NCI-H460 (cell line): ENCODE results near the gene MBTPS1. TPM values are rescaled to one million over a fixed set of nuclear protein-coding genes. Genes with fewer than 3 reads are reported as not detected.

Experiments
- DNase-seq: peaks from one replicate; pipeline ENCODE4 v3.0.0-alpha.2; 2016; ENCODE audit warnings: low read depth; ENCODE audit errors: extremely low read depth
- total RNA-seq: library from RNA; depleted of rRNA; stranded (reverse); fragments of >200 nt; shearing (Covaris generic); gene quantifications from 2 replicates; pipeline ENCODE4 v1.2.3, GENCODE V29; 2014

Gene MBTPS1
- total RNA-seq, 1 experiment from 2014 or later, result 55.0 TPM

DNA sequence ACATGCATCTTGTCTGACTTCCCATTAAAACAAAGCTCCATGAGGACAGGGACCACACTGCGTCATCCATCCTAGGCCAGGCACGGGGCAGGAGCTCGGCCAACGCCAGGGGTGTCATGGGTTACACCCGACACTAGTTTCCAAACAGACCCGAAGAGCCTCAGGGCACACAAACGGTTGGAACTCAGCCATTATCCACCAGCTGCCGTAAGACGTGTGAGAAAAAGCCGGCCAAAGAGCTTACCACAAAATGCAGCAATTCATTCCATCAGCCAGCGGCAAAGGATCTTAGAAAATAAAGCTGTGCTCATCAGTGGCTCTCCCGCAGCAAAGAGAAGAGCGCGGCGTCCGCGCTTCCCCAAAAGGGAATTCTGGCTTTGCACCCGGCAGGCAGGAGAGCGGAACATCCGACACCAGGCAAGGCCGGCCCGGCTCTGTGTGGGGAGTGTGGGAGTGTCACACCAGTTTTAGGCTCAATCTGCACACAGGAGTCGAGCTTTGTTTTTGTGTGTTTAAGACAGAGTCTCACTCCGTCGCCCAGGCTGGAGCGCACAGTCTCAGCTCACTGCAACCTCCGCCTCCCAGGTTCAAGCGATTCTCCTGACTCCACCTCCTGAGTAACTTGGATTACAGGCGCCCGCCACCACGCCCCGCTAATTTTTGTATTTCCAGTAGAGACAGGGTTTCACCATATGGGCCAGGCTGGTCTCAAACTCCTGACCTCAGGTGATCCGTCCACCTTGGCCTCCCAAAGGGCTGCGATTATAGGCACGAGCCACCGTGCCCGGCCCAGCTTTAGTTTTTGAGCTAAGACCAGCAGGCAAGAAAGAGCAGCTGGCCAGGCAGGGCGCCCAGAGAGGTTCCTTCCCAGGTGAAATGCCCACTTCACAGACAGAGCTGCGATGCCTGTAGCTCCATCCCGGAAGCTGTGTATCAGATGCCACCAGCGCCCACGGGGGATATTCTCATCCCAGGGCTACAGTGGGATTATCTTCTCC, 75.6 kb downstream of the MBTPS1 start:
- no peak for DNase-seq

DNA sequence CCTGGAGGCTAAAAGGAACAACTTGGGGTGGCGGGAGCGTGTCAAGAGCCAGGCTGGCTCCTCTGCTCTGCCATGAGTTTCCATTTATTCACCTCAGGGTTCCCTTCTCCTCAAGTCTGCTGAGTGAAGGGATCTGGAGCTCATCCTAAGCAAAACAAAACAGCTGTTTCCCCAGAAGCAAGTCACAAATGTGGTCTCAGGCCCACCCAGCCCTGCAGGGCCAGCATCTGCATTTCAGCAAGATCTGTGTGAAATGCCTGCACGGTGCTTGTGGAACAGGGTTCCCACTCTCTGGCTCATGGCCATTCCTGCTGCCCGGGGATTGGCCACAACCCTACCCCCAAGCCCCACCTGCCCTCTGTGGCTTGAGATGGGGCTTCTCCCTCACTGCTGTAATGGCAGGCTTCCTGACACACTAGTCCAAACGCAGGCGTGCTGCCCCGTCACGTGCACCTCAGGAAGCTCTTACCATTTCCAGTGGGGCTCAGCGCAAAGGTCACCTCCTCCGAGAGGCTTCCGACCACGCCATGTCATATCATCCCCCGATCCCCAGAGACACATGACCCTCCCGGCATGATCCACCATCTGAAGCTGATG, 76.4 kb downstream of the MBTPS1 start:
- DNase-seq, result no peak

DNA sequence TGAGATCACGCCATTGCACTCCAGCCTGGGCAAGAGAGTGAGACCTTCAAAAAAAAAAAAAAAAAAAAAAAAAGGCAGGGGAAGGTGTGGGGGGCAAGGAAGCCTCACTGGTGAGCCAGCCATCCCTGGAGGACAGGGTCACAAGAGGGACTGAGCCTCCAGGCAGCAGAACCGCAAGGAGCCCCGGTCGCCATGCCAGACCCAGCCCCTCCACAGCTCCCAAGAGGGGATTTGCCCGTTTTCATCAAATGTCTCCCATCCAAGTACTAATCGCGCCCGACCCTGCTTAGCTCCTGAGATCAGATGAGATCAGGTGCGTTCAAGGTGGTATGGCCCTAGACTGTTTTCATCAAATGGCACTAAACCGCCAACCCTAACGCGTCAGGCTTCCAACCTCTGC, 77.0 kb downstream of the MBTPS1 start:
- DNase-seq, result no peak

DNA sequence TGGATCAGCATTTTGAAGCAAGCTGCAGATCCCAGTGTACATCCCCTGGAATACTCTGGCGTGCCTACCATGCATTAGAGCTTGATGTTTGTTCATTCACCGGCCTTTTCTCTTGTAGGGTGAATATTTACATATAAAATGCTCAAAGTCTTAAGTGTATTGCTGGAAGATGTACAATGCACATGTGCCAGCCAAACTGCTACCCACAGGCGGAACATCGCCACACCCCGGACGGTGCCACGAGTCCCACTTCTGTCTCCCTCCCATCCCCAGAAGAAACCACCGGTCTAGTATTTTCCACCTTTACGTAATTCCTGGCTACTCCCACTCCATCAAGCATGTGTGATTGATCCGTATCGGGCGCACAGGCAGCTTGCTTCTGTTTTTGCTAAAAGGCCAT, 78.3 kb downstream of the MBTPS1 start:
- DNase-seq, result no peak

DNA sequence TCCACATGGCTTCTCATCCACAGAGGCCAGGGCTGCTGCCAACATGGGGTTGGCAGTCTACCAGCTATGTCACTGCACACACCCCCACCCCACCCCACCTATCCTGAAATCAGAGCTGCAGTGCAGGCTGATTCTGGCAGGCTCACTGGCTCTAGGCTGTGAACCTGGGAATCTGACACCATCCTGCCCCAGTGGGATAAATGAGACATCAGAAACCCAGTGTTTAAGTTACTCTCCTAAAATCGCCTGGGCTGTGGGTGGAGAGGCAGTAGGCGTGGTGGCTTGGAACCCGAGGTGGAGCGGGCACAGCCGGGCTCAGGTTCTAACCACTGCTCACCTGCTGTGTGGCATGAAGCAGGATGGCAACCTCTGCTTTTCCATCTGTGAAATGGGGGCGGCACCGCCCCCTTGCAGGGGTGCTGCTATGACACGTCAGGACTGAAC, 79.7 kb downstream of the MBTPS1 start:
- no peak for DNase-seq

DNA sequence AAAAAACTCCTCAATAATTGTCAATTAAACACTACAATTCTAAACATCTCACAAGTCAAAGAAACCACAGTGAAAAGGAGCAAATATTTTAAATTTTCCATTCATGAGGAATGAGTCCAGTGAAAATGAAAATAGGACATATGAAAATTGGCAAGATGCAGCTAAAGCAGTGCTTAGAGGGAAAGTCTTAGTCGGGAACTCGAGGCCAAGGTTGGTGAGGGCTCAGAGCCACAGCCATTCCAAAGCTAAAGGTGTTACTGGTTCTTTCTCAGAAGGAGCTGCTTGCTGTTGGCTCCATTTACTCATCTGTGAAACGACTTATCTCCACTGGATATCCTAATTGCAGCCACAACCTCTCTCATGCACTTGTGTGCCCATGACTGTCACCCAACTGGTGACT, 80.6 kb downstream of the MBTPS1 start:
- no peak for DNase-seq

DNA sequence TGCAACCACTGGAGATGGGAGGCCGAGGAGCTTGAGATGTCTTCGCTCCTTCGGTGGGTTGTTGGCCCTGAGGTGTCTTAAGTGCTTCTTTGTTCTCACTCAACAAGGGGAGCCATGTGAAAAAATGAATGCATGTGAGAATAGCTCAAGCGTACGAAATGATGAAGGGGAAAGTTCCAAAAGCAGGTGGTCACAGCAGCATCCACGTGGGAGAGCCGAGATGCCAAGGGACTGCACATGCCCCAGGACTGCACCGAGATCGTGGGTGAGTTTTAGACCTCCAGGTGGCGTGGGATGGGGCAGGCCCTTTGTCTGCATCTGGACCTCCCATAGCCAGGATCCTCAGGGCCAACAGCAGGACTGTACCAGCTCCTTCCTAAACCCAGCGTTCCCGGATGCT, 82.2 kb downstream of the MBTPS1 start:
- no peak for DNase-seq

DNA sequence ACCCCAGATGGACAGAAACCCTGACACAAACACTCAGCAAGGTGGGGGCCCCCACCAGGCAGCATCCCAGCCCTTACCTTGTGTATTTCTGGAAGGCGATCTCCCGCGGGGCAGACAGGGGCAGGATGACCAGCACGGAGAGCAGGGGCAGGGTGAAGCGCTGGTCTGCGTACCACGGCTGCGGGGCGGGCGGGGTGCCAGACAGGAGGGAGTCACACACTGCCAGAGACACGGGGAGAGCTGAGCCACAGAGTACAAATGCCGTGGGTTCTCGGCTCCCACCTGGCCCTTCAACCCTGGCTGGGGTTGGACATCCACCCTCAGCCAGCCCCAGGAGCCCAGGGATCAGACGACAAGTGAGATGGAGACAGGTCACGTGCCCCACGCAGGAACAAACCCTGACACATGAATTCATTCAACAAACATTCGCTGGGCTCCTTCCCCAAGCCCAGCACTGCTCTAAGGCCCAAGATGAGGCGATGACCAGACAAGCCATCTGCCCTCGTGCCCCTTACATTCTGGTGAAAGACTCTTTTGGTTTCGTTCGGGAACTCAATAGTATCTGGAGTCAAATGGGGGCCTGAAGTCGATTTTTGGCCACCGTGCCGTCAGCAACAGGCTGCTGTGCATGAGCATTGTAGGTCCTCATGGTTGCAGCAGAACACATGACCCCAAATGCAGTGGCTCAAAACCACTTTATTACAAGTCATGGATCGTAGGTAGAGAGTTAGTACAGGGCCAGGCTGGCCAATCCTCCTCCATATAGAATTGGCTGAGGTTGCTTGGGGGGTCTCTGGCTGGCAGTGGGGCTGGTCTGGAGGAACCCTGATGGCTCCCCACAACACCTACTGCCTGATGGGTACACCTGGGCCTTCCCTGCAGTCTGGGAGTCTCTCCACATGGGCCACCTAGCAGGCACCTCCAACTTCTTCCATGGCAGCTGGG, 83.2 kb downstream of the MBTPS1 start:
- no peak for DNase-seq

DNA sequence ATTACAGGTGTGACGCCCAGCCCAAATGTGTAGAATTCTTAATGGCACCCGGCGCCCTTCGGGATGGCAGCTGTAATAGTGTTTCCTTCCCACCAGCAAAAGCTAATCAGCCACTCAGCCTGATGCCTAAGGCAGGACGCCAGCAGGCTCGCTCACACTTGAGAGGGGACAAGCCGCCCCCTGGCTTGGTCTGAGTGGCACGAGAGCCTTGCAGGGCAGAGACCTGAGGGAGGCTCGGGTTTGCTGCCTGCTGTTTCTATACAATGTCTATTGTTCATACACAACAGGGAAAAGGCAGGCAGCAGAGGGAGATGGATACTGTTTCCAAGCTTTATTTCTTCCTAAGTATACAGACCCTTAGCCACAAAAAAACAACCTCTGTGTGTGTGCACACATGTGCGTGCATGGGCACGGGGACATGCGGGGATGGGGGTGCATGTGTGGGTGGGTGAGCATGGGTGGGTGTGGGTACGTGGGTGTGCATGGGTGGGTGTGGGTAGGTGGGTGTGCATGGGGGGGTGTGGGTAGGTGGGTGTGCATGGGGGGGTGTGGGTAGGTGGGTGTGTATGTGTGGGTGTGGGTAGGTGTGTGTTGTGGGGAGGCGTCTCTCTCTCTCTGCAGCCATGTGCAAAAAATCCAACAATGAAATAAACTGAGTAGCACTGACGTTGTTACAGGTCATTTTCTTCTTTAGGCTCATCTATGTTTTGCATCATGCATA, 84.1 kb downstream of the MBTPS1 start:
- DNase-seq, result no peak

DNA sequence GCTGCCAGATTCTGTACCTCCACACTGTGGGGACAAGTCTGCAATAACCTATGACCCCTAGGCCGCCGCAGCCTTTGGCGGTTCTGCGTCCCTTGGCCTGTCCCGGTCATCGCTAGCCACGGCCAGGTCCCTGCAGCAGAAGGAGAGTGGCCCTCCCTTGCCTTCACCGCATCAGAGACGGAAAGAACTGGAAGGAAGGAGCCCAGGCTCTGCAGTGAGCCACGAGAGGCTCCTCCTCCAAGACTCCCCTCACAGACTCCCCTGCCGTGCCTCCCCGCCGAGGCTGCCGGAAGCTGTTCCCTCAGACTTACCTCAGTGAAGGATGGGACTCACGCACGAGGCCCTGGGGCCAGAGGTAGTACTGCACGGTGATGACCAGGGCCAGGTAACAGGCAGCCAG, 85.2 kb downstream of the MBTPS1 start:
- DNase-seq, result no peak

DNA sequence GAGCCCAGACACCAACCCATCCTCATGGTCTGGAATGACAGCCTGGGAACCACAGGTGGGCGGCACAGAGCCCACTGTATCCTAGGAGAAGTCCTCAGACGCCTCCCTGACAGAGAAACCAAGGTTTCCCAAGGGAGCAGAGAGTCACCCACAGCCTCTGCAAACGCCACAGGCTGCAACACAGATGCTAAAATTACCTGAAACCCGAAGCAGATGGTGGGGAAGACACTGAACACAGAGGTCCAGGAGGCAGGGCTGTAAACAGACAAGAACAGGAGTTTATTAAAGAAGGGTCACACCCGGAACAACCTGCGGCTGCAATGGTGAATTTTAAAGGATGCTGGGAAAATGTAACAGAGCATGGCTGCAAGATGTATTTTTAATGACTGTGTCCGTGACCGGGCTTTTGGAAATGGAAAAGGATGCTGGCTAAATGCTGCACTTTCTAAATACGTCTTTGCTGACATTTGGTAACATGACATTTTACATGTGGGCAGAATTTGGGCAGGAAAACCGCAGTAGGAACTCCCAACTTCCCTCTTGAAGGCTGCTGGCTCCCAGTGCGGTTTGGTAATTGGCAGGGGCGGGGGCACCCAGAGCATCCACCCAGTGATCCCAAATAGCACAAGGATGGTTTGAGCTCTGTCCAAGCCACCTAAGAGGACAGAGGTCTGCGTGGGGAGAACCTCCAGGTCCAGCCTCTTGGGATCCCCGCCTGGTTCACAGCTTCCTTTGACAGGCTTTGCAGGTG, 87.3 kb downstream of the MBTPS1 start:
- DNase-seq, result no peak

DNA sequence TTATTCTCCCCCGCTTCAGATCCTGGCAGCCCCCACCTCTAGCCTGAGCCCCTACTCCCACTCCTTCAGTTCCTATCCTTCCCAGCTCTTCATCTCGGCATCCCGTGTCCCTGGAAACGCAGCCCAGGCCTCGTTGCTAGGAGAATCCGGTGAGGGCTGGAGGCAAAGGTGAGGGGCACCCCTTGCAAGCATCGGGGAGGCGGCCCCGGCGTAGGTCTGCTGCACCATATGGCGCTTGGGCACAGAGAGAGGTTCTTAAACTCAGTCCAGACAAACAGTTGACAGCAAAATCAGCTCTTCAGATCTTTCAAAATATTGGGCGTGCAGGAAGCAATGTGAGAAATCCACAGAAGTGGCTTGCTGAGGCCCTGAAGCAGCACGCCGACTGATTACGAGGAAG, 89.1 kb downstream of the MBTPS1 start:
- no peak for DNase-seq

DNA sequence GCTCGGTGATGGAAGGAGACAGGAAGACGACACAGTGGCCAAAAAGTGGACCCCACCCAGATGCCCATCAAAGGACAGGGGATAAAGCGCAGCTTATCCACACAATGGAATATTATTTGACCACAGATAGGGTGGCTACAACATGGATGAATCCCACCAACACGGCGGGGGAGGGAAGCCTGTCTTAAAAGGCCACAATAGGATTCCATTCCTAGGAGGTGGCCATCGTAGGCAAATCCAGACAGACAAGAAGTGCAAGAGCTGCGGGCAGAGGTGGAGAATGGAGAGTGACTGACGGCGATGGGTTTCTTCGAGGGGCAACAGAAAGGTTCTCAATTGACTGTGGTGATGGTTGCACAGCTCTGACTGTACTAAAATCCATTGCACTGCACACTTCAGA, 90.1 kb downstream of the MBTPS1 start:
- no peak for DNase-seq

DNA sequence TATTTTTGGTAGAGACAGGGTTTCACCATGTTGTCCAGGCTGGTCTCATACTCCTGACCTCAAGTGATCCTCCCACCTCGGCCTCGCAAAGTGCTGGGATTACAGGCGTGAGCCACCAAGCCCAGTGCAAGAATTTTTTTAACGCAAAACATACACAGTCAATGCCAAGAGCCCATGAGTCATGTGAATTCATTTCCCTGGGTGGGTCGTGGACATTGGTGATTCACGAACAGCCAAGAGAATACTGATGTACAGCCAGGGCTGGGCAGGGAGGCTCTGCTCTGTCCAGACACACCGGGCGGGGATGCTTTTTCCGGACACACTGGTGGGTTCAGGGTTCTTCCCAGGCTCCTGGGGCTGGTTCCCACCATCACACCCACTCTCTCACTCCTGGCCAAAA, 91.9 kb downstream of the MBTPS1 start:
- peak; percentile 48 for DNase-seq

DNA sequence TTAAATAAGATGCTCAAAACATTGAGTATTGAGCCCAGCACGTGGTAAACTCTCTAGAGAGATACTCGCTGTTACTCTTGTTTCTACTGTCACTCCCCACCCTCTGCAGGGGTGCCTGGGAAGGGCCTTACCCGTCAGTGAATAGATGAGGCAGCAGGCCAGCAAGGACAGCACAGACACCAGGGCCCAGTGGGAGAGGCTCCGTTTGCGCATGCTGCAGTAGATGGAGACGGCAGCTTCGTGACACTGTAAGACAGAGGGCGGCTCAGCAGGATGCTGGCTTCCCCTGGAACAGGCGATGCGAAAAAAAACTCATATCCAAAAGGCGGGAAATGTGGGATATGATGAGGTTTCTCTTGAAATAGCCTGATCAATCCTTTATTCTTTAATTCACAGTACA, 94.1 kb downstream of the MBTPS1 start:
- no peak for DNase-seq

DNA sequence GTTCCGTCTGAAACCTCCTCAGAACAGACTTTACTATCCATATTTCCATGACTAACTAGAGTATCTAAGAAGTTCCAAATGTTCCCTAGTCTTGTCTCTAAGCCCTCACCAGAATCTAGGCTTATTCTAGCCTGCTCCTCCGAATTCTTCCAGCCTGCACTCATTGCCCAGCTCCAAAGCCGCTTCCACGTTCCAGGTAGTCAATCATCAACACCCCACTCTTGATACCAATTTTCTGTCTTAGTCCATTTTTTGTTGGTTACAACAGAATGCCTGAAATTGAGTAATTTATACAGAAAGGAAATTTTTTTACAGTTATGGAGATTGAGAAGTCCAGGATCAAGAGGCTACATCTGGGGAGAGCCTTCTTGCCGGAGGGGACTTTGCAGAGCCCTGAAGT, 95.3 kb downstream of the MBTPS1 start:
- DNase-seq, result no peak

DNA sequence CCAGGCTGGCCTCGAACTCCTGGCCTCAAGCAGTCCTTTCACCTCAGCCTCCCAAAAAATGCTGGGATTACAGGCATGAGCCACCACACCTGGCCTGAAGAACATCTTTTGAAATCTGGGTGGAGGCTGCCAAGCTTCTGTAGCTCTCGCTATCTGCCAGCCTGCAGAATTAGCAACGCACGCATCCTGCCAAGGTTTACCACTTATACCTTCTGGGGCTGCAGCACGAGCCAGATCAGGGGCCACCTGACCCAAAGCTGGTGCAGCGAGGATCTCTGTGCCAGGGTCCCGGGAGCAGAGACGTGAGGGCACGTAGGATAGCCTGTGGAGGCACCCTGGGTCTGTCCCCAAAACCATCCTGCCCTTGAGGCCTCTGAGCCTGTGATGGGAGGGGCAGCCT, 96.4 kb downstream of the MBTPS1 start:
- no peak for DNase-seq

DNA sequence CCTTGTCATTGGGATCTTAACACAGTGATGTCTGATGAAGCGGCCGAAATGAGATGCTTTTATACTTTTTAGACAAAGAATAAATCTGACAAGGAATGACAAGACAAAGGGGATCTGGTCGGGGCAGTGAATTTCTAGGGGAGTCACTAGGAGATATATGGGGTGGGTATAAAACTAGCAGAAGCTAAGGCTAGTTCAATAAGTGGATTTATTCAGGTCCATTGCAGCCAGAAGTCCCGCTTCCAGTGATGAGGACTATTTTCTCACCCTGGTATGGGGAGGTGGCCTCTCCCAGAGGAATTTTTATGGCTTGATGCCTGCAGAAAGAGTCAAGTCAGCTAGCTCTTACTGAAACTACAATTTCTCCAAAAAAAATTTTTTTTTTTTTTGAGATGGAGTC, 98.0 kb downstream of the MBTPS1 start:
- DNase-seq, result no peak

DNA sequence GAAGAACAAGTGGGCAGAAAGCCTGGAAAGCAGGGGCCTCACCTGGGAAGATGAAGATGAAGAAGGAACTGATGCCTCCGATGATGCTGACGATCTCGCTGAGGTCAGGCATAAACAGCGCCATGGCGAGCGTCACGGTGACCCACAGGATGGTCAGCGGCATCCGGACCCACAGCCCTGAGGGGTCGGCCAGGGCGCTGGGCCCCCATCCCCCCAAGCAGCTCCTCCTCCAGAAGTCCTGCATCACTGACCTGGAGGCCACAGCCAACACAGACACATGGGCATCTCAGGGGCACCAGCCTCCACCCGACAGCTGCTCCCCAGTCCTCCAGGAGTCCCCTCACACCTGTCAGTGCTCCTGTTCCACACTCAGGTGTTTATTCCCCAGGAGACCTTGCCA, 100.3 kb downstream of the MBTPS1 start:
- DNase-seq, result no peak

DNA sequence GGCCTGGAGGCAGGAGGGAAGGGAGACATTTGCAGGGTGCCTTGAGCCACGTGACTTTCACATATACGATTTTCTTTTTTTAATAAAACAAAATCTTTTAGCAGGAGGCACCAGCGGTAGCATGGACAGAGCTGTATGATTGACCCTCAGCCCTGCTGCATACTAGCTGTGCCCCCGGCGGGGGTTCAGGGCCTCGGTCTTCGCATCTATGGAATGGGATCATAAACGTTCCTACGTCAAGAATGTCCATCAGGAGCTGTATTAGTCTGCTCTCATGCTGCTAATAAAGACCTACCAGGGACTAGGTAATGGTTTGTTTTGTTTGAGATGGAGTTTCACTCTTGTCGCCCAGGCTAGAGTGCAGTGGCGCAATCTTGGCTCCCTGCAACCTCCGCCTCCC, 101.3 kb downstream of the MBTPS1 start:
- DNase-seq, result no peak
